ENCODE data around the gene MCM5. TPM values are rescaled to one million over a fixed set of nuclear protein-coding genes. Genes with fewer than 3 reads are reported as not detected.
"Not testable (repeated sequence)": the region's sequence is repeated elsewhere in the genome, so short reads cannot be mapped to it uniquely, and the experiment has no call there.

The MCM5 gene
- total RNA-seq, 2 experiments from 2014 or later = 301 to 309 TPM

DNA sequence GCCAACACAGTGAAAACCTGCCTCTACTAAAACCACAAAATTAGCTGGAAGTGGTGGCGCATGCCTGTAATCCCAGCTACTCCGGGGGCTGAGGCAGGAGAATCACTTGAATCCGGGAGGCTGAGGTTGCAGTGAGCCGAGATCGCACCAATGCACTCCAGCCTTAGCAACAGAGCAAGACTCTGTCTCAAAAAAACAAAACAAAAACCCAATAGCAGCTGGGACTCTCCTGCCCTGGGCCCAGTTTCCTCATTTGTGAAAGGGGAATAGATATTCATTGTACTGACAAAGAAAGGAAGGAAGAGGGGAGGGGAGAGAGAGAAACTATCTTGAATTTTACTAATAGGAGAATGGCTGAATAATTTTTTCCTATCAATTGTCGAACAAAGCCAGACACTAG lies 3.3 kb upstream of the MCM5 start:
- POLR2A ChIA-PET = interaction anchor here (1.1 kb wide), 1 partner anchor 34 kb away, joined by 8 read pairs; no protein-coding TSS in a partner anchor
- CTCF ChIA-PET = not testable (repeated sequence)

DNA sequence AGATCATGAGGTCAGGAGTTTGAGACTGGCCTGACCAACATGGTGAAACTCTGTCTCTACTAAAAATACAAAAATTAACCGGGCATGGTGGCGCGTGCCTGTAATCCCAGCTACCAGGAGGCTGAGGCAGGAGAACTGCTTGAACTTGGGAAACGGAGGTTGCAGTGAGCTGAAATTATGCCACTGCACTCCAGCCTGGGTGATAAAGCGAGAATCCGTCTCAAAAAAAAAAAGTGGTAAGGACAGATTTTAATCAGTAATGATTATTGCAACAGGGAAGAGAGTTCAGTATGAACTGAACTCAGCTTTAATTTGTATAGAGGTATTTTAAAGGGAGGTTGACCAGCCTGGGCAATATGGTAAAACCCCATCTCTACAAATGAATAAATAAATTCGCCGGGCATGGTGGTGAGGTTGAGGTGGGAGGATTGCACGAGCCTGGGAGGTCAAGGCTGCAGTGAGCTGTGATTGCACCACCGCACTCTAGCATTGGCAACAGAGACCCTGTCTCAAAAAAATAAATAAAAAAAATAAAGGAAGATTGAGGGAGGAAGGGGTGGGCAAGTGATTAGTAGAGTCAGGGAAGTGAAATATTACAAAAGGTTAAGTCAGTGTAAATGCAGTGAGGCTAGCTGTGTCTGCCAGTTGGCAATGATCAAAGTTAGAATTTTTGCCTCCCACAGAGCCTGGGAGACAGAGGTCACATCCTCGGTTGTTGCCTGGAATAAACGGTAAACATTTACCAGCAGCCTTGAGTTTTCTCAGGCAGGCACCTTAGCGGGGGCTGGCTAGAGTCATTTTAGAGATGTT lies 2.6 kb upstream of the MCM5 start:
- ChIA-PET POLR2A (interaction anchor here (1.1 kb wide), 1 partner anchor 33 kb away, joined by 8 read pairs; no protein-coding TSS in a partner anchor), CTCF (interaction anchor here (0.8 kb wide), 1 partner anchor 46 kb away, joined by 3 read pairs; no protein-coding TSS in a partner anchor)

DNA sequence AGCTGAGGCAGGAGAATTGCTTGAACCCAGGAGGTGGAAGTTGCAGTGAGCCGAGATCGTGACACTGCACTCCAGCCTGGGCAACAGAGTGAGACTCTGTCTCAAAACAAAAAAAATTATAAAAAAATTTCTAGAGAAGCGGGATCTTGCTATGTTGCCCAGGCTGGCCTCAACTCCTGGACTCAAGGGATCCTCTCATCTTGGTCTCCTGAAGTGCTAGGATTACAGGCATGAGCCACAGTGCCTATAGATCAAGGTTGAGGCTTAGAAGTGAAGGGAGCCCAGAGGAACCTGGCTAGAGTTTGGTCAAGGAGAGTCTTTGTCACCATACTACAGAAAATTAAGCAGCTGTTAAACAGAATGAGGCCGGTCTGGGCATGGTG lies 1.4 kb upstream of the MCM5 start:
- CTCF ChIA-PET = interaction anchor here (1.2 kb wide), 1 partner anchor 47 kb away, joined by 3 read pairs; no protein-coding TSS in a partner anchor
- POLR2A ChIA-PET = no interaction called here

DNA sequence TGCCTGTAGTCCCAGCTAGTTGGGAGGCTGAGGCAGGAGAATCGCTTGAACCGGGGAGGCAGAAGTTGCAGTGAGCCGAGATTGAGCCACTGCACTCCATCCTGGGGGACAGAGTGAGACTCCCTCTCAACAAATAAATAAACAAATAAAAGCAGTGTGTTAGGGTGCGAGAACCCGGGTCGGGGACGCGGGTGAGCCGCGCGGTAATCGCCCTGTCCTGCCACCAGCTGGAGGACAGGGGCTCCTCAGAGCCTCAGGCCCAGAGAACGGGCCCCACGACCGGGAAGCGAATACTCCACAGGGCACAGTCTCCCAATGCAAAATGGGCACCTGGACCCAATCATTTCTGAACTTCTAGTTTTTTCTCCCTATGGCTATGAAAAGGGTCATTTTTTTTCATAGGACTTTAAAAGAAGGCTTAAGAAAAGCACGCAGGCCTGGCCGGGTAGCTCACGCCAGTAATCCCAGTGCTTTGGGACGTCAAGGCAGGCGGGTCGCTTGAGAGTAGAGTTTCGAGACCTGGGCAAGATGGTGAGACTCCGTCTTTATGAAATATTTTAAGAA lies 744 bp upstream of the MCM5 start:
- ChIA-PET CTCF (interaction anchor here (1.1 to 1.2 kb wide), 2 partner anchors 48 to 183 kb away, joined by 3 read pairs; no protein-coding TSS in a partner anchor), POLR2A (interaction anchor here (0.6 kb wide), 1 partner anchor 622 kb away, joined by 5 read pairs; no protein-coding TSS in a partner anchor)

DNA sequence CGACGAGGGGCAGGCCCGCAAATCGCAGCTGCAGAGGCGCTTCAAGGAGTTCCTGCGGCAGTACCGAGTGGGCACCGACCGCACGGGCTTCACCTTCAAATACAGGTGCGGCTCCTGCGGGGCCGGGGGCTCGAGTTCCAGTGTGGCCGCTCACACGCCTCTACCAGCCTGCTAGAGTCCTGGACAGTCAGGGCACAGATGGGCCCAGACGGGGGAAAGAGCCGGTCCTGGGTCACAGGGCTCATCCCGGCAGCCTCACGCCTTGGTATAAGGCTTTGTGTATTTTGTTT lies 506 bp downstream of the MCM5 start:
- ChIA-PET POLR2A (interaction anchor here (1.4 kb wide), 1 partner anchor 10 kb away, joined by 4 read pairs; no protein-coding TSS in a partner anchor), CTCF (no interaction called here)

DNA sequence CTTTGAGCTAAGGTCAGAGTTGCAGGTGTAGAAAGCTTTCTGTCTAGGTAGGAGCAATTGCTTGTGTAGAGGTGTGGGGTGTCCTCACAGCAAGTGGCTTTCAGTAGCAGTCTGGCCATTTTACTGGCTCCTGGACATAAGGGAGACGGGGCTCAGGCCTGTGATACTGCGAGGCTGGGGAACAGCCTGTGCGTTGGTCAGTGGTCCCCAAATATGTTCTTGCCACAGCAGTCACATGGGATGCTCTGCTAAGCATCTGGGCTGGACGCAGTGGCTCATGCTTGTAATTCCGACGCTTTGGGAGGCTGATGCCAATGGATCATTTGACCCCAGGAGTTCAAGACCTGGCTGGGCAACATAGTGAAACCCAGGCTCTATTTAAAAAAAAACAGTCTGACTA lies 1.9 kb downstream of the MCM5 start:
- CTCF ChIA-PET = interaction anchor here (0.9 kb wide), 1 partner anchor 51 kb away, joined by 3 read pairs; no protein-coding TSS in a partner anchor
- POLR2A ChIA-PET = interaction anchor here (1.1 kb wide), 1 partner anchor 10 kb away, joined by 5 read pairs; no protein-coding TSS in a partner anchor

DNA sequence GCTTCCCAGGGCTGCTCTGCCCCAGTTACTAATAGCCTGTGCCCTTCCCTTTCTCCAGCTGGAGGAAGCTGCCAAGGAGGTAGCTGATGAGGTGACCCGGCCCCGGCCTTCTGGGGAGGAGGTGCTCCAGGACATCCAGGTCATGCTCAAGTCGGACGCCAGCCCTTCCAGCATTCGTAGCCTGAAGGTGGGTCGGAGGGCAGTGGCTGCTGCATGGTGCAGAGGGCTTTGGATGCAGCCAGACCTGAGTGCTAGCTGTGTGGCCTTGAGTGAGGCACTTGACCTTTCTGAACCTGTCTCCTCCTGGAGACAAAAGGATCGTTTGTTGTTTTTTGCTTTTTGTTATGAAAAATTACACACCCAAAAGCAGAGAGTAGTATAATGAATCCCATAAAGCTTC lies 3.4 kb downstream of the MCM5 start:
- POLR2A ChIA-PET = interaction anchor here (0.6 to 1.2 kb wide), 4 partner anchors 9 to 52 kb away, joined by 3 to 5 read pairs (median 4); no protein-coding TSS in a partner anchor
- CTCF ChIA-PET = interaction anchor here (1.5 kb wide), 1 partner anchor 27 kb away, joined by 4 read pairs; no protein-coding TSS in a partner anchor

DNA sequence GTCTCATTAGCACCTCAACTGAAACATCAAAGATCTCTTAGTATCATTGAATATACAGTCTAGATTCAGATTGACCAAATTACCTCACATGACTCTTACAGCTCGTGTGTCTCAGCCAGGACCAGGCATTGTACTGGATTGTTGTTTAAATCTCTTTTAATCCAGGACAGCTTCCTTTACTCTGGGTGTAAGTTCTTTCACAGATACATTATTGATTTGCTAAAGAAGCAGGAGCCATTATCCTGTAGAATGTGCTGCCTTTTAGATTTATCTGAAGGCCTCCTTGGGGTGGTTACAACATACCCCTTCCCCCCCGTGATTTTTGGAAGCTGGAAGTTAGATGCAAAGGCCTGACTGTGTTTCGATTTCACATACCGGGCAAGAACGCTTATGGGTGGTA lies 4.2 kb downstream of the MCM5 start:
- CTCF ChIA-PET = interaction anchor here (0.6 to 1.5 kb wide), 2 partner anchors 26 to 223 kb away, joined by 3 to 4 read pairs; no protein-coding TSS in a partner anchor
- POLR2A ChIA-PET = interaction anchor here (0.7 to 1.2 kb wide), 2 partner anchors 13 to 53 kb away, joined by 3 to 5 read pairs; no protein-coding TSS in a partner anchor

DNA sequence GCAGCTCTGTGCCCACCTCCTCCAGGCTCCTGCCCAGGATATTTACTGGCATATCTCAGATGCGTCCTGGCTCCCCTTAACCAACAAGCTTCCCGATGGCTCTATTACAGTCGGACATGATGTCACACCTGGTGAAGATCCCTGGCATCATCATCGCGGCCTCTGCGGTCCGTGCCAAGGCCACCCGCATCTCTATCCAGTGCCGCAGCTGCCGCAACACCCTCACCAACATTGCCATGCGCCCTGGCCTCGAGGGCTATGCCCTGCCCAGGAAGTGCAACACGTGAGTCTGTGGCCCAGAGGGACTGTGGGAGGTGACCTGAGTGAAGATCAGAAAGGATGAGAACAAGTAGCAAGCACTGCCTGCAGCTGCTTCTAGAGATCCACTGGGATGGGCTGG lies 6.5 kb downstream of the MCM5 start:
- ChIA-PET POLR2A (interaction anchor here (0.6 kb wide), 1 partner anchor 41 kb away, joined by 3 read pairs; no protein-coding TSS in a partner anchor), CTCF (interaction anchor here (1.4 to 1.5 kb wide), 2 partner anchors 14 to 56 kb away, joined by 3 read pairs; no protein-coding TSS in a partner anchor)

DNA sequence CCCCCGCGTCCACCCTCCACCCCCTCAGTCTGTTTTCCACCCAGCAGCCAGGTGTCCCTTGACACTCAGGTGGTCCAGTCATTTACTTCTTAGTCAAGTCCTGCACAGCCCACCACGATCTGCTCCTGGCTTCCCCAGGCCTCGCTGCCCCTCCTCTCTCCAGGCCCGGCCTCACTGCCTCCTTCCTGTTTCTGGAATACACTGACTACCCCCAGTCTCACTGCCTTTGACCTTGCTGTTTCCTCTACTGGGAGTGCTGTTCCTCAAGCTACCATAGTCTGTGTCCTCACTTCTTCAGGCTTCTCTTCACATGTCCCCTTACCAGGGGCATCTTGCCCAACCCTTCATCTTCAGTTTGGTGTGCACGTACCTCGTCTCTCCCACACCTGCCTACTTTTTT lies 7.4 kb downstream of the MCM5 start:
- CTCF ChIA-PET = interaction anchor here (1.4 to 1.5 kb wide), 2 partner anchors 13 to 56 kb away, joined by 3 read pairs; no protein-coding TSS in a partner anchor
- POLR2A ChIA-PET = no interaction called here

DNA sequence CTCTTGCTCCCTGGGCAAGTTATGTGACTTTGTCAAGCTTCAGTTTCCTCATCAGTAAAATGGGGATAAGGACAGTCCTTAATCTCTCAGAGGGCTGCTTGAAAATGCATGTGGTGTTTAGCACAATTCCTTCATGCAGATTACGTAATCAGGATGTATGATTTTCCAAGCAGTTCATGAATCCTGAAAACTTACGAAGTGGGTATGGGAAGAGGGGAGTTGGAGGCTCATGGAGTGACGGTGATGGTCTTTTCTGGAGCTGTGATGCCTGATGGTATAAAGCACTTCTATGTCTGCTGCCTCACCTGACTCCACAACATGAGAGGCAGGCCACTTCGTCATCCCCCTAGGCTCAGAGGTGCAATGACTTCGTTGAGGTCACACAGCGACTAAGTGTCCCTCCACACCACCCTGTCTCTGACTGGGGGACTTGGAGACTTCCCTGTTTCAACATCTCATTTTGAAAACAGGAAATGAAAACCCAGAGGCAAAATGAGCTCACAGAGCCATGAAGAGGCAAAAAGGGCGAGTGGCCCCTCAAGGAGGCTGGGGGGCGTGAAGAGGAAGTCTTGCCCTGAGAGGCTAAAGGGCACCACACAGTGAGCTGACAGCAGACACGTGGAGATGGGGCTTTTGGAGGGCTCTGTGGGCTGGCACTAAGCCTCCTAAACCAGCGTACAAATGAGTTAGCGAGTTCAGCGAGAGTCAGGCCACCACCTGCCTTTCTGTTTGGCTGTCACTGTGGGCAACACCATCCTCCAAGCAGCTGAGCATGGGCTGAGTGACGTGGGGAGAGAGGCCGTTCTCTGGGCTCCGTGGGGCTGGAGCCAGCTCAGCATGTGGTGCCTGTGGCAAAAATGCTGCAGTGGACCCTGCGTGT lies 10.1 kb downstream of the MCM5 start:
- ChIA-PET POLR2A (interaction anchor here (0.6 to 1.4 kb wide), 4 partner anchors 9 to 29 kb away, joined by 3 to 7 read pairs (median 4); partner anchors contain the start of gene HMOX1), CTCF (interaction anchor here (1.7 kb wide), 1 partner anchor 20 kb away, joined by 4 read pairs; no protein-coding TSS in a partner anchor)

DNA sequence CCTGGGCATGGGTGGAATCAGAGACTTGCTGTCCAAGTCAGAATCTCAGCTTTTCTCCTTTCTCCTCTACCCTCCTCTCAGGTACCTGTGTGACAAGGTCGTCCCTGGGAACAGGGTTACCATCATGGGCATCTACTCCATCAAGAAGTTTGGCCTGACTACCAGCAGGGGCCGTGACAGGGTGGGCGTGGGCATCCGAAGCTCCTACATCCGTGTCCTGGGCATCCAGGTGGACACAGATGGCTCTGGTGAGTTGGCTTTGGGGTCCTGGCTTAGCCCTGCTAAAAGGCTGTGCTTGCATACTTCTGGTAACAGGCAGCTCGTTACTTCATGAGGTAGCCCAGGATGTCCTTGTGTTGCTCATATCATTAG lies 10.7 kb downstream of the MCM5 start:
- POLR2A ChIA-PET = interaction anchor here (0.8 to 1.4 kb wide), 3 partner anchors 9 to 29 kb away, joined by 3 to 4 read pairs (median 4); partner anchors contain the start of gene HMOX1
- CTCF ChIA-PET = interaction anchor here (1.7 kb wide), 1 partner anchor 20 kb away, joined by 4 read pairs; no protein-coding TSS in a partner anchor

DNA sequence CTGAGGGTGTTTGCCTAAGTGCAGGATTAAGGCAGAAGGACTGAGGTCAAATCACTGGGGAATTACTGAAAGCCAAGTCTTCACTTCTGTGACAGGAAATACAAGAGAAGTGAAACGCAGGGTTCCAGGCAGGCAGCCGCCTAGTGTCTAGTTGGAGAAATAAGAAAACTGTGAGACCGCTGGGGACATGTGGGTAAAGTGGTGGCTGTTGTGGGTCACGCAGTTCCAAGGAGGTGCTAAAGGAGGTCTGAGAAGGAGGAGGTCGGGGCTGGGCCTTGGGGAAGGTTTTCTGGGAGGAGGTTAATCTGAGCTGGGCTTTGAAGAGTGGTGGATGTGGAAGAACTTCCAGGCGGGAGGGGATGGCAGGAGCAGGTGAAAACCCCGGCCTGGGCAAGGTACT lies 11.2 kb downstream of the MCM5 start:
- ChIA-PET CTCF (interaction anchor here (1.7 kb wide), 1 partner anchor 19 kb away, joined by 4 read pairs; no protein-coding TSS in a partner anchor), POLR2A (interaction anchor here (1.0 to 1.4 kb wide), 2 partner anchors 8 to 10 kb away, joined by 4 read pairs; no protein-coding TSS in a partner anchor)

DNA sequence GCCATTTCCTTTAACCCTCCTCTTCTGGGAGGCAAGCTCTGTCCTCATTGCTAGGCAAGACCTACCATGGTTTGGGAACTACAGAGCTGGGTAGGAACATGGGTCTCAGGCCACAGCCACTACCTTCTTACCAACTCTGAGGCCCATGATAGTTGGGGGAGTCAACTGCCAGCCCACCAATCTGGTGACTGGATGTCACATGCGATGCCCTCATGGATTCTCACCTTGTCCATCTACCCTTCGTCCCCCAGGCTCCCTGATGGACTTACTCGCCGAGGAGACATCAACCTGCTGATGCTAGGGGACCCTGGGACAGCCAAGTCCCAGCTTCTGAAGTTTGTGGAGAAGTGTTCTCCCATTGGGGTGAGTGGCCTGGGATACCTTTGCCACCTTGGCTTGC lies 13.7 kb downstream of the MCM5 start:
- ChIA-PET CTCF (interaction anchor here (1.0 to 1.1 kb wide), 3 partner anchors 17 to 25 kb away, joined by 3 read pairs; no protein-coding TSS in a partner anchor), POLR2A (no interaction called here)

DNA sequence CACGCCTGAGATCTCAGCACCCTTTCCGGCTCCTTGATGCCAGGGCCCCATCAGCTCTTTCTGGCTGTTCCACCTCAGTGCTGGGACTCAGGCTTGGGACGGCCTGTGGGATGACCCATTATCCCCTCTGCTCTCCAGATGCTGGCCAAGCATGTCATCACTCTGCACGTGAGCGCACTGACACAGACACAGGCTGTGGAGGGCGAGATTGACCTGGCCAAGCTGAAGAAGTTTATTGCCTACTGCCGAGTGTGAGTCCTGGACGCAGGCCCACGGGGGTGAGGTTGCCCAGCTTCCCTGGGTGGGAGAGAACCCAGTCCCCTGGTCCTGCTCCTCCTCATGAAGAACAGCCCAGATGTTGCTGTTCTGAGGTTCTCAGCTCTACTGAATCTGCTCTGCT lies 17.7 kb downstream of the MCM5 start:
- CTCF ChIA-PET = no interaction called here

DNA sequence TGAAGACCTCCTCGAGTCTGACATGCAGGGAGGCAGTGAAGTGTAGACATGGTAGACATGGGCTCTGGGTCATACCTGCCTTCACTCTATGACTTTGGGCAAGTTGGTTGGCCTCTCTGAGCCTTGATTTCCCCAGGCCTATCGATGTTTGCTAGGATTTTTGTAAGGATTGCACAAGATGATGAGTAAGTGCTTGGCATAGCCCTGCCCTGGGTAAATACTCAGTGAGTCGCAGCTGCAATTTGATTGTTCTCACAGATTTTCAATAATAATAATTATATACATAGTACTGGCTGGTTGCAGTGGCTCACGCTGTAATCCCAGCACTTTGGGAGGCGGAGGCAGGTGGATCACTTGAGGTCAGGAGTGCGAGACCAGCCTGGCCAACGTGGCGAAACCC lies 18.1 kb downstream of the MCM5 start:
- ChIA-PET CTCF (no interaction called here), POLR2A (no interaction called here)

More for the DNA sequence above, 17.7 kb downstream of the MCM5 start:
- POLR2A ChIA-PET = interaction anchor here (0.8 to 1.0 kb wide), 2 partner anchors 11 to 14 kb away, joined by 3 to 6 read pairs; no protein-coding TSS in a partner anchor

DNA sequence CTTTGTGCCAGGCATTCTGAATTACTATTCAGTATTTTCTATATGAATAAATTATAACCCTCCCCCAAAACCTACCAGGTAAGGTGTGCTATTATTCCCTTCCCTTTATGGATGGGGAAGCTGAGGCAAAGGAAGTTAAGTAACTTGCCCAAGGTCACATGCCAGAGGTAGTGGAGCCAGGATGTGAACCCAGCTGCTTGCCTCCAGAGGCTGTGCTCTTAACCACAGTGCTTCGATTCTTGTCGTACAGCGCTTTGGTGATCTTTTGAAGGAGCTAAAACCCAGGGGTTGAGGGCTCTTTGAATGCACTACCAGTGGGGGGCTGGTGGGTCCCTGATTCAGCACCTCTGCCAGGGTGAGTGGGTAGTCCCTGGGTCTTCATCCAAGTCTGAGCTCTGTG lies 18.8 kb downstream of the MCM5 start:
- ChIA-PET CTCF (interaction anchor here (1.4 kb wide), 1 partner anchor 68 kb away, joined by 3 read pairs; no protein-coding TSS in a partner anchor), POLR2A (interaction anchor here (0.8 to 1.1 kb wide), 2 partner anchors 8 to 13 kb away, joined by 3 to 4 read pairs; no protein-coding TSS in a partner anchor)

DNA sequence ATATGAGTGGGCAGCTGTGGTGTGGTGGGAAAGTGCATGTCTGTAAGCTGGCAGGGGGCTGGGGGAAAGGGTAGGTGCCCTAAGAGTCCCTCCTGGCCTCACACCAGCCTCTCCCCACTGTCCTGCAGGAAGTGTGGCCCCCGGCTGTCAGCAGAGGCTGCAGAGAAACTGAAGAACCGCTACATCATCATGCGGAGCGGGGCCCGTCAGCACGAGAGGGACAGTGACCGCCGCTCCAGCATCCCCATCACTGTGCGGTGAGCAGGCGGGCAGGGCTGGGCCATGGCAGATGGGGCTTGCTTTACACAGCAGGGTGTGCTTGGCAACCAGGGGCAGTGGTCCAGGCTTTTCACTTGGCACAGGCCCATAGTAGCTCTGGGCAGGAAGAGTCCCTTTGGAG lies 19.8 kb downstream of the MCM5 start:
- CTCF ChIA-PET = interaction anchor here (0.8 to 1.4 kb wide), 3 partner anchors 44 to 69 kb away, joined by 3 read pairs; no protein-coding TSS in a partner anchor
- POLR2A ChIA-PET = interaction anchor here (0.6 to 1.1 kb wide), 2 partner anchors 9 to 236 kb away, joined by 3 to 4 read pairs; no protein-coding TSS in a partner anchor
